Measurements from ENCODE around the gene FRY.
"Not testable (repeated sequence)": the region's sequence is repeated elsewhere in the genome, so short reads cannot be mapped to it uniquely, and the experiment has no call there.

Gene FRY

GRCh38 chr13:32031025-32031814, at the start of gene FRY:
Gene FRY, plus strand, starts transcription at chr13:32031774. Its CDS starts 22 bp downstream, at chr13:32031796.
- peak in 1 of 2 donors; percentile 2 for DNase-seq (ENCODE audit: low read depth in 2 of 2)

- DNase-seq (ENCODE audit: low read depth in 2 of 2): no peak
Measured at GRCh38 chr13:31982124-31982523, 49.5 kb upstream of the FRY start.

GRCh38 chr13:31982540-31982939, 49.0 kb upstream of the FRY start:
- no peak for DNase-seq (ENCODE audit: low read depth in 2 of 2)

GRCh38 chr13:31983696-31984095, 47.9 kb upstream of the FRY start:
- DNase-seq (ENCODE audit: low read depth in 2 of 2): not testable (repeated sequence)

- DNase-seq (ENCODE audit: low read depth in 2 of 2): not testable (repeated sequence)
Measured at GRCh38 chr13:31984388-31984787, 47.2 kb upstream of the FRY start.

GRCh38 chr13:31986676-31987470, 44.7 kb upstream of the FRY start:
- no peak for DNase-seq (ENCODE audit: low read depth in 2 of 2)

- DNase-seq (ENCODE audit: low read depth in 2 of 2): no peak
Measured at GRCh38 chr13:31987535-31988170, 43.9 kb upstream of the FRY start.

- DNase-seq (ENCODE audit: low read depth in 2 of 2): not testable (repeated sequence)
Measured at GRCh38 chr13:31994367-31994766, 37.2 kb upstream of the FRY start.

GRCh38 chr13:31996601-31997000, 35.0 kb upstream of the FRY start:
- DNase-seq (ENCODE audit: low read depth in 2 of 2): no peak

- no peak for DNase-seq (ENCODE audit: low read depth in 2 of 2)
Measured at GRCh38 chr13:31997641-31998040, 33.9 kb upstream of the FRY start.

- DNase-seq (ENCODE audit: low read depth in 2 of 2): no peak
Measured at GRCh38 chr13:31998131-31998530, 33.4 kb upstream of the FRY start.

GRCh38 chr13:32000754-32001153, 30.8 kb upstream of the FRY start:
- not testable (repeated sequence) for DNase-seq (ENCODE audit: low read depth in 2 of 2)

- no peak for DNase-seq (ENCODE audit: low read depth in 2 of 2)
Measured at GRCh38 chr13:32001154-32001768, 30.3 kb upstream of the FRY start.

- DNase-seq (ENCODE audit: low read depth in 2 of 2): no peak
Measured at GRCh38 chr13:32001769-32002168, 29.8 kb upstream of the FRY start.

- DNase-seq (ENCODE audit: low read depth in 2 of 2): no peak
Measured at GRCh38 chr13:32002873-32003272, 28.7 kb upstream of the FRY start.

GRCh38 chr13:32007494-32007893, 24.1 kb upstream of the FRY start:
- no peak for DNase-seq (ENCODE audit: low read depth in 2 of 2)

GRCh38 chr13:32008518-32009175, 22.9 kb upstream of the FRY start:
- DNase-seq (ENCODE audit: low read depth in 2 of 2): no peak

- no peak for DNase-seq (ENCODE audit: low read depth in 2 of 2)
Measured at GRCh38 chr13:32009362-32009761, 22.2 kb upstream of the FRY start.

- DNase-seq (ENCODE audit: low read depth in 2 of 2): no peak
Measured at GRCh38 chr13:32010136-32010535, 21.4 kb upstream of the FRY start.

GRCh38 chr13:32011971-32012370, 19.6 kb upstream of the FRY start:
- DNase-seq (ENCODE audit: low read depth in 2 of 2): no peak

GRCh38 chr13:32013181-32013580, 18.4 kb upstream of the FRY start:
- no peak for DNase-seq (ENCODE audit: low read depth in 2 of 2)

- no peak for DNase-seq (ENCODE audit: low read depth in 2 of 2)
Measured at GRCh38 chr13:32016119-32016518, 15.5 kb upstream of the FRY start.
